ENCODE results near the gene ZPLD1. TPM values are rescaled to one million over a fixed set of nuclear protein-coding genes. Genes with fewer than 3 reads are reported as not detected.

Gene ZPLD1
- total and polyA plus RNA-seq, 8 donors, result 0.07 to 0.19 (median 0.09) TPM; not detected in 3

- Histone ChIP-seq H3K27ac (no peak overlapping the region), H3K4me1 (no peaks in the 10 kb centered on the region), H3K9me3 (no peaks in the 10 kb centered on the region), H3K27me3 (no peaks in the 10 kb centered on the region), H3K36me3 (no peaks in the 10 kb centered on the region), H3K4me3 (no peak overlapping the region)
- ATAC-seq, result no peak
- WGBS, 2 donors, result 59 to 72% methylated on average over 2 of the region's 2 CpGs
- no peak for DNase-seq
- intact Hi-C loops (cut with DNase I), result no loop called here
- FAIRE-seq, result no peak
- TF ChIP-seq CTCF (IDR thresholded peaks at IDR 0.05), result no peak
Observed at GRCh38 chr3:102505542-102505941, 70.7 kb downstream of the ZPLD1 start.

- FAIRE-seq, result no peak
- no peak overlapping the region for H3K27ac ChIP-seq
Observed at GRCh38 chr3:102510663-102511062, 75.8 kb downstream of the ZPLD1 start.

GRCh38 chr3:102511168-102511567 lies 76.4 kb downstream of the ZPLD1 start:
- 61 to 65% methylated on average over 1 of the region's 1 CpG for WGBS, 2 donors
- H3K27ac ChIP-seq, result no peak overlapping the region
- H3K36me3 ChIP-seq, result no peaks in the 10 kb centered on the region
- ATAC-seq, result no peak
- no peak overlapping the region for H3K4me3 ChIP-seq
- H3K9me3 ChIP-seq, result no peaks in the 10 kb centered on the region
- no peak for DNase-seq
- intact Hi-C loops (cut with DNase I), result no loop called here
- no peak for FAIRE-seq
- no peaks in the 10 kb centered on the region for H3K27me3 ChIP-seq
- TF ChIP-seq CTCF (IDR thresholded peaks at IDR 0.05), result no peak
- H3K4me1 ChIP-seq, result no peaks in the 10 kb centered on the region

More at GRCh38 chr3:102510663-102511062, 75.8 kb downstream of the ZPLD1 start:
- no peak for DNase-seq
- H3K36me3 ChIP-seq, result no peaks in the 10 kb centered on the region
- intact Hi-C loops (cut with DNase I), result no loop called here
- no peak for TF ChIP-seq CTCF (IDR thresholded peaks at IDR 0.05)
- H3K4me3 ChIP-seq, result no peak overlapping the region
- WGBS, 2 donors, result 74 to 82% methylated on average over 3 of the region's 3 CpGs
- H3K4me1 ChIP-seq, result no peaks in the 10 kb centered on the region
- no peaks in the 10 kb centered on the region for H3K27me3 ChIP-seq
- no peak for ATAC-seq
- no peaks in the 10 kb centered on the region for H3K9me3 ChIP-seq

GRCh38 chr3:102511639-102512038 lies 76.8 kb downstream of the ZPLD1 start:
- 62 to 71% methylated on average over 4 of the region's 4 CpGs for WGBS, 2 donors

More at GRCh38 chr3:102511639-102512038, 76.8 kb downstream of the ZPLD1 start:
- FAIRE-seq (no peak), ATAC-seq (no peak), DNase-seq (no peak)
- Histone ChIP-seq H3K9me3 (no peaks in the 10 kb centered on the region), H3K27ac (no peak overlapping the region), H3K36me3 (no peaks in the 10 kb centered on the region), H3K4me1 (no peaks in the 10 kb centered on the region), H3K4me3 (no peak overlapping the region), H3K27me3 (no peaks in the 10 kb centered on the region)
- TF ChIP-seq CTCF (IDR thresholded peaks at IDR 0.05), result no peak
- intact Hi-C loops (cut with DNase I), result no loop called here
